Heart left ventricle (tissue), 13 donors: ENCODE results near the gene DYNLT1.

Experiments
- POLR2A ChIP-seq, 2 donors: fragments of 450-650 bp; IDR thresholded peaks; one replicate each; pipeline ENCODE4 v1.6.1; 2017; ENCODE audit warnings: antibody characterized with exemption in 2 of 2, mild to moderate bottlenecking in 2 of 2, moderate library complexity in 2 of 2
- TF ChIP-seq, protein P1 (sequence below), 12 donors: fragments of 200-600 bp; sonication (generic) in 4 of 12; IDR thresholded peaks; one replicate each; pipeline versions ENCODE4 v1.5.0 to v1.8.0; 2018 to 2022; ENCODE audit warnings: antibody characterized with exemption in 12 of 12, mild to moderate bottlenecking in 5 of 12
- donor health status: ischemic (EF 13 %, LVEDD 7.1; RV severe dilation, severe dysfunction).
- donor health status: DM: no; HTN: yes; CAD: no.
- donor health status: DM: no; HTN: no; CAD: no.
- donor health status: ischemic (EF 25% LVEDD 6.9; RV normal size, moderate dysfunction).
- donor health status: ischemic (EF 25% LVEDD 5.7; RV mildly dilated, moderate dysfunction).
- donor health status: ischemic (EF 35%, LVEDD 5.7; RV mildly dilated, moderate dysfunction).
- donor health status: nonischemic (EF 11% LVEDD 7.7; RV severe dilation, severe dysfunction).
- donor health status: DM: yes; HTN: yes; CAD: no.
- donor health status: PGD.
- donor health status: ischemic (EF 29% LVEDD 5.4; RV normal size, mild dysfunction).
- donor health status: nonischemic (EF 23%, LVEDD 6.1; RV moderate dilation, normal function).

DNA sequence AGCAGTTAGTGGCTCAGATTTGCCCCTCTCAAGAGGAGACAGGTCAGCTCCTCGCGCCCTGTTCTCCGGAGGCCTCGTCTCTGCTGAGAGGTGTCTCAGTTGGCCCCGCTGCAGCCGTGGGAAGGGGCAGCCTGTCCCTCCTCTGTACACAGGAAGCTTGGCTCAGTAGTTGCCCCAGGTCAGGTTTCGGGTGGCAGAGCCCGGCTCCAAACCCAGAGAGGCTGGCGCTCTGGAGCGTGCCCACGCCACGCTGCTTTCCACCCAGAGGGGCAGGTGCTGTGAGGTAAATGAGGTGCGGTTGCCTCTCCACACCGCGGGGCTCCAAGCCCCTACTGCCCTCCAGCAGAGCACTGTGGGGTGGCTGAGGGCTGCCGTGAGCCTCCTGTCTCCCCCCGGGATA lies 16.0 kb downstream of the DYNLT1 start:
- TF ChIP-seq, protein P1, sequence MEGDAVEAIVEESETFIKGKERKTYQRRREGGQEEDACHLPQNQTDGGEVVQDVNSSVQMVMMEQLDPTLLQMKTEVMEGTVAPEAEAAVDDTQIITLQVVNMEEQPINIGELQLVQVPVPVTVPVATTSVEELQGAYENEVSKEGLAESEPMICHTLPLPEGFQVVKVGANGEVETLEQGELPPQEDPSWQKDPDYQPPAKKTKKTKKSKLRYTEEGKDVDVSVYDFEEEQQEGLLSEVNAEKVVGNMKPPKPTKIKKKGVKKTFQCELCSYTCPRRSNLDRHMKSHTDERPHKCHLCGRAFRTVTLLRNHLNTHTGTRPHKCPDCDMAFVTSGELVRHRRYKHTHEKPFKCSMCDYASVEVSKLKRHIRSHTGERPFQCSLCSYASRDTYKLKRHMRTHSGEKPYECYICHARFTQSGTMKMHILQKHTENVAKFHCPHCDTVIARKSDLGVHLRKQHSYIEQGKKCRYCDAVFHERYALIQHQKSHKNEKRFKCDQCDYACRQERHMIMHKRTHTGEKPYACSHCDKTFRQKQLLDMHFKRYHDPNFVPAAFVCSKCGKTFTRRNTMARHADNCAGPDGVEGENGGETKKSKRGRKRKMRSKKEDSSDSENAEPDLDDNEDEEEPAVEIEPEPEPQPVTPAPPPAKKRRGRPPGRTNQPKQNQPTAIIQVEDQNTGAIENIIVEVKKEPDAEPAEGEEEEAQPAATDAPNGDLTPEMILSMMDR (IDR thresholded peaks at IDR 0.05): no peak
- TF ChIP-seq POLR2A (IDR thresholded peaks at IDR 0.05): no peak
